ENCODE measurements around the gene QKI.

Gene QKI

GRCh38 chr6:163398815-163399214, 15.7 kb upstream of the QKI start:
- no peak for DNase-seq (ENCODE audit: low read depth)
- no peak for TF ChIP-seq CTCF (conservative IDR thresholded peaks at IDR 0.05; ENCODE audit: low read length)
- H3K4me3 ChIP-seq (ENCODE audit: low read length) = no peak overlapping the region

DNA sequence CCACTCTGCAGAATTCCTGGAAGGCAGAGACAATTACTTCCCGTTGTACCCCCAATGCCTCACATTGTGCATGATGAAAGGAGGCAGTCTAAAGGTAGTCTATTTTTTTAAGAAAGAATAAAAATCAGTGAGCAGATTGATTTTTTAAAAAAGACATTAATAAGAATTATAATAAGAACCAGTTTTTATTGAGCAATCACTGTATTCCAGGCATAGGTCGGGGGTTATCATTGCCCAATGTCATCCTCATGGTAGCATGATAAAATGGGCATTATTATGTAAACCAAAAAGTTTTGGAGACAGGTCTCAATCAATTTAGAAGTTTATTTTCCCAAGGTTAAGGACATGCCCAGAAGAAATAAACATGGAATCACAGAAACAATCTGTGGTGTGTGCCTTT, 14.0 kb upstream of the QKI start:
- no peak overlapping the region for H3K4me3 ChIP-seq (ENCODE audit: low read length)
- no peak for TF ChIP-seq CTCF (conservative IDR thresholded peaks at IDR 0.05; ENCODE audit: low read length)
- no peak for DNase-seq (ENCODE audit: low read depth)

- H3K4me3 ChIP-seq (ENCODE audit: low read length) = no peak overlapping the region
- no peak for TF ChIP-seq CTCF (conservative IDR thresholded peaks at IDR 0.05; ENCODE audit: low read length)
- no peak for DNase-seq (ENCODE audit: low read depth)
These were observed 13.3 kb upstream of the QKI start for GRCh38 chr6:163401039-163401885.

- no peak overlapping the region for H3K4me3 ChIP-seq (ENCODE audit: low read length)
- DNase-seq (ENCODE audit: low read depth) = no peak
- no peak for TF ChIP-seq CTCF (conservative IDR thresholded peaks at IDR 0.05; ENCODE audit: low read length)
These were observed 11.9 kb upstream of the QKI start for GRCh38 chr6:163402616-163403015.

GRCh38 chr6:163404825-163405265, 9.7 kb upstream of the QKI start:
- no peak for TF ChIP-seq CTCF (conservative IDR thresholded peaks at IDR 0.05; ENCODE audit: low read length)
- peak; percentile 70 for DNase-seq (ENCODE audit: low read depth)
- H3K4me3 ChIP-seq (ENCODE audit: low read length) = no peak overlapping the region

GRCh38 chr6:163405412-163406309, 8.9 kb upstream of the QKI start:
- no peak for TF ChIP-seq CTCF (conservative IDR thresholded peaks at IDR 0.05; ENCODE audit: low read length)
- peak; percentile 43 for DNase-seq (ENCODE audit: low read depth)
- H3K4me3 ChIP-seq (ENCODE audit: low read length) = peak overlapping the region; percentile 44
